CD14-positive monocyte (primary cell): Measurements from ENCODE around the gene ZSCAN5B. TPM values are rescaled to one million over a fixed set of nuclear protein-coding genes. Genes with fewer than 3 reads are reported as not detected.

Experiments used
- DNase-seq, 3 donors: peaks; one replicate each; pipeline ENCODE4 v3.0.0-alpha.2; 2011 to 2022
- H2AFZ ChIP-seq: 2 replicates; pipeline ENCODE4 v1.6.0; 2012; ENCODE audit warnings: mild to moderate bottlenecking, low read depth, low read length, inconsistent platforms; ENCODE audit not compliant: insufficient read depth, poor library complexity, severe bottlenecking
- H3K27ac ChIP-seq, 2 donors: 1 replicate in 1 of 2; 2 replicates in 1 of 2; pipeline ENCODE4 v1.5.1; 2012 to 2013; ENCODE audit warnings: low read length in 2 of 2, control low read depth in 1 of 2, inconsistent platforms in 1 of 2, low read depth in 1 of 2, mild to moderate bottlenecking in 1 of 2
- H3K27me3 ChIP-seq, 2 donors: one replicate each; pipeline versions ENCODE4 v1.6.0 to v1.6.1; 2011 to 2013; ENCODE audit warnings: low read length in 2 of 2; ENCODE audit not compliant: control insufficient read depth in 2 of 2, insufficient read depth in 2 of 2
- H3K36me3 ChIP-seq, 2 donors: replicated peaks in 1 of 2; 1 replicate in 1 of 2; 2 replicates in 1 of 2; pipeline versions ENCODE4 v1.5.1 to v1.6.1; 2012 to 2013; ENCODE audit warnings: low read length in 2 of 2, control low read depth in 1 of 2, inconsistent platforms in 1 of 2, mild to moderate bottlenecking in 1 of 2; ENCODE audit not compliant: insufficient read depth in 2 of 2, control insufficient read depth in 1 of 2
- H3K4me1 ChIP-seq, 2 donors: 1 replicate in 1 of 2; 2 replicates in 1 of 2; pipeline versions ENCODE4 v1.5.1 to v1.6.1; 2012 to 2013; ENCODE audit warnings: low read length in 2 of 2, control low read depth in 1 of 2, inconsistent platforms in 1 of 2, mild to moderate bottlenecking in 1 of 2, moderate library complexity in 1 of 2; ENCODE audit not compliant: insufficient read depth in 2 of 2, control insufficient read depth in 1 of 2
- H3K4me2 ChIP-seq: replicated peaks from 2 replicates; pipeline ENCODE3; 2012; ENCODE audit warnings: low read length, moderate library complexity, mild to moderate bottlenecking; ENCODE audit not compliant: poor library complexity, severe bottlenecking; ENCODE audit errors: extremely low read depth
- H3K4me3 ChIP-seq, 3 experiments: fragments of 200-600 bp in 1 of 3; sonication (generic) in 1 of 3; replicated peaks in 1 of 3; 1 replicate in 2 of 3; 2 replicates in 1 of 3; pipeline ENCODE4 v1.5.1; 2011 to 2013; ENCODE audit warnings: low read length in 3 of 3, mild to moderate bottlenecking in 3 of 3, control low read depth in 2 of 3, low read depth in 2 of 3, inconsistent platforms in 1 of 3, moderate library complexity in 1 of 3
- H3K79me2 ChIP-seq: 2 replicates; pipeline ENCODE4 v1.6.0; 2012; ENCODE audit warnings: mild to moderate bottlenecking, control low read depth, inconsistent platforms, low read length, moderate library complexity; ENCODE audit not compliant: insufficient read depth
- H3K9ac ChIP-seq: 2 replicates; pipeline ENCODE4 v1.6.0; 2017; ENCODE audit warnings: low read length, mild to moderate bottlenecking; ENCODE audit not compliant: insufficient read depth, poor library complexity, severe bottlenecking
- H3K9me3 ChIP-seq, 2 donors: replicated peaks in 1 of 2; 1 replicate in 1 of 2; 2 replicates in 1 of 2; pipeline versions ENCODE4 v1.5.1 to v1.6.1; 2012 to 2013; ENCODE audit warnings: low read length in 2 of 2, control low read depth in 1 of 2; ENCODE audit not compliant: control insufficient read depth in 1 of 2, insufficient read depth in 1 of 2
- H4K20me1 ChIP-seq: 2 replicates; pipeline ENCODE4 v1.6.0; 2012; ENCODE audit warnings: mild to moderate bottlenecking, low read length, control low read depth, moderate library complexity; ENCODE audit not compliant: insufficient read depth
- H3K27ac Mint-ChIP-seq, 7 donors: one replicate each; pipeline ENCODE4 v1.8.0; 2020; ENCODE audit warnings: mild to moderate bottlenecking in 7 of 7, mixed read lengths in 7 of 7, moderate library complexity in 6 of 7, inconsistent platforms in 2 of 7
- H3K27me3 Mint-ChIP-seq, 3 donors: one replicate each; pipeline ENCODE4 v1.8.0; 2021 to 2022; ENCODE audit warnings: low read depth in 3 of 3, mild to moderate bottlenecking in 3 of 3, mixed read lengths in 3 of 3, moderate library complexity in 3 of 3, inconsistent platforms in 1 of 3
- H3K36me3 Mint-ChIP-seq, 2 donors: one replicate each; pipeline ENCODE4 v1.8.0; 2020; ENCODE audit warnings: mixed read lengths in 2 of 2, inconsistent platforms in 1 of 2, mild to moderate bottlenecking in 1 of 2
- H3K4me1 Mint-ChIP-seq: one replicate; pipeline ENCODE4 v1.8.0; 2020; ENCODE audit warnings: mild to moderate bottlenecking, mixed read lengths
- H3K4me3 Mint-ChIP-seq, 2 donors: one replicate each; pipeline ENCODE4 v1.8.0; 2020; ENCODE audit warnings: mild to moderate bottlenecking in 2 of 2, mixed read lengths in 2 of 2, moderate library complexity in 1 of 2
- H3K9me3 Mint-ChIP-seq, 7 donors: one replicate each; pipeline ENCODE4 v1.8.0; 2020 to 2022; ENCODE audit warnings: mixed read lengths in 7 of 7, mild to moderate bottlenecking in 6 of 7, moderate library complexity in 6 of 7, inconsistent platforms in 2 of 7
- WGBS: methylation state at CpG from one replicate; pipeline ENCODE4 v1.1.5; 2013; ENCODE audit warnings: missing lambda C conversion rate; ENCODE audit not compliant: insufficient coverage; 5-methylcytosine and 5-hydroxymethylcytosine counted together
- intact Hi-C, 2 donors: fragments of 100-400 bp; cut with micrococcal nuclease; formaldehyde crosslinking; loops; one replicate each; pipeline versions ENCODE4 v1.15.0 to v1.15.1; 2023
- polyA plus RNA-seq, 3 donors: library from polyadenylated mRNA; depleted of rRNA in 1 of 3; unstranded in 2 of 3; stranded (reverse) in 1 of 3; fragments of 300-500 nt in 2 of 3; fragments of >200 nt in 1 of 3; fragmentation: Illumina TruSeq in 2 of 3; gene quantifications; 1 replicate in 2 of 3; 2 replicates in 1 of 3; pipeline ENCODE4 v1.2.3, GENCODE V29; 2012 to 2021
- TF ChIP-seq, protein P1 (sequence below): fragments of 200-600 bp; IDR thresholded peaks from one replicate; pipeline ENCODE4 v1.8.0; 2022; ENCODE audit warnings: antibody characterized with exemption, mild to moderate bottlenecking

The ZSCAN5B gene
- polyA plus RNA-seq, 3 donors = not detected

DNA sequence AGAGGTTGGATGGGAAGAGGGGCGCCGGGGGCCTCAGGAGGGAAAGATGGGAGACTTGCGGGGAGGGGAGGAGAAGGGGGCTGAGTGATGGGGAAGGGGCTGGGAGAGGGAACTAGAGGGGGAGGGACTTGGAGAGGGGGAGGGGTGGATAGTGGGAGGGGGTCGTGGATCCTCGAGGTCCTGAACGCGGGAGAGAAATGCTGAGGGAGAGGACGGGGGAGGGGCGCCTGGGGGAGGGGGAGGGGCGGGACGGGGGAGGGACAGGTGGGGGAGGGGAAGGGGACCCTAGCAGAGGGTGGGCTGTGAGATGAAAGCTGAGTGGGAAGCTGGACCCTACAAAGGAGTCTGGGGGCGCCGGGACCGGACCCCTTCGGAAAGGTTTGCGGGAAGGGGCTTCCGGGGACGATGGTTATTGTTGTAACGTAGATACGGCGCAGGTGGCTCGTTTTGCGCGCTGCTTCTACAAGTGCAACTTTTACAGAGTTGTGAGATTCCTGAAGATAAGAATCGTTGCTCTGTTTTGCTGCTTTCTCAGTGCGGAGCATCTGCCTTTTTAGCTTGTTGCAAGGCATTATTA is 56.1 kb downstream of the ZSCAN5B start:
- H2AFZ ChIP-seq = peak overlapping the region; percentile 84
- DNase-seq = no peak
- H3K27me3 ChIP-seq = no peaks in the 10 kb centered on the region
- H3K36me3 ChIP-seq = no peaks in the 10 kb centered on the region
- TF ChIP-seq, protein P1, sequence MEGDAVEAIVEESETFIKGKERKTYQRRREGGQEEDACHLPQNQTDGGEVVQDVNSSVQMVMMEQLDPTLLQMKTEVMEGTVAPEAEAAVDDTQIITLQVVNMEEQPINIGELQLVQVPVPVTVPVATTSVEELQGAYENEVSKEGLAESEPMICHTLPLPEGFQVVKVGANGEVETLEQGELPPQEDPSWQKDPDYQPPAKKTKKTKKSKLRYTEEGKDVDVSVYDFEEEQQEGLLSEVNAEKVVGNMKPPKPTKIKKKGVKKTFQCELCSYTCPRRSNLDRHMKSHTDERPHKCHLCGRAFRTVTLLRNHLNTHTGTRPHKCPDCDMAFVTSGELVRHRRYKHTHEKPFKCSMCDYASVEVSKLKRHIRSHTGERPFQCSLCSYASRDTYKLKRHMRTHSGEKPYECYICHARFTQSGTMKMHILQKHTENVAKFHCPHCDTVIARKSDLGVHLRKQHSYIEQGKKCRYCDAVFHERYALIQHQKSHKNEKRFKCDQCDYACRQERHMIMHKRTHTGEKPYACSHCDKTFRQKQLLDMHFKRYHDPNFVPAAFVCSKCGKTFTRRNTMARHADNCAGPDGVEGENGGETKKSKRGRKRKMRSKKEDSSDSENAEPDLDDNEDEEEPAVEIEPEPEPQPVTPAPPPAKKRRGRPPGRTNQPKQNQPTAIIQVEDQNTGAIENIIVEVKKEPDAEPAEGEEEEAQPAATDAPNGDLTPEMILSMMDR = no peak
- H3K4me2 ChIP-seq = peak overlapping the region; percentile 97
- no peaks in the 10 kb centered on the region for H4K20me1 ChIP-seq
- 1% methylated on average over 14 of the region's 26 CpGs for WGBS
- H3K4me1 Mint-ChIP-seq = peaks cover 52% of the 10 kb centered on the region
- H3K4me3 Mint-ChIP-seq = peak overlapping the region; percentile 85 to 91
- H3K36me3 Mint-ChIP-seq = peaks cover 0 to 3% of the 10 kb centered on the region in 2 donors
- H3K27ac ChIP-seq = peak overlapping the region in 1 of 2 donors; percentile 84
- peak overlapping the region; percentile 70 for H3K9ac ChIP-seq
- H3K79me2 ChIP-seq = peaks cover 6% of the 10 kb centered on the region
- peaks cover 39% of the 10 kb centered on the region in 2 donors for H3K4me1 ChIP-seq
- H3K9me3 ChIP-seq = no peaks in the 10 kb centered on the region
- intact Hi-C loops = loop anchor here (2.0 kb wide), 1 partner anchor 21 kb away; the partner anchor contains the start of gene ZNF787 (in 2 of the 2)
- no peaks in the 10 kb centered on the region for H3K27me3 Mint-ChIP-seq
- H3K27ac Mint-ChIP-seq = peak overlapping the region in 4 of 7 donors; percentile 91 to 95 (median 94)
- no peaks in the 10 kb centered on the region for H3K9me3 Mint-ChIP-seq
- peak overlapping the region; percentile 32 to 94 (median 79) for H3K4me3 ChIP-seq

GRCh38 chr19:56140583-56141416 is 56.8 kb downstream of the ZSCAN5B start, which contains the start of gene ZNF444:
Gene ZNF444 (plus strand): TSS chr19:56141287. CDS start chr19:56146912, 5,625 bp downstream.
- WGBS = under 1% methylated on average over 53 of the region's 56 CpGs
- intact Hi-C loops = loop anchor here (2.0 kb wide), 1 partner anchor 20 kb away; the partner anchor contains the start of gene ZNF787 (in 2 of the 2)
- peak within 1 kb of the TSS; percentile 43 to 94 (median 79) for H3K4me3 ChIP-seq
- no peaks in the 10 kb centered on the region for H3K9me3 ChIP-seq
- Mint-ChIP-seq H3K27ac (peak within 1 kb of the TSS; percentile 89 to 95 (median 93)), H3K4me1 (peaks cover 52% of the 10 kb centered on the region), H3K27me3 (no peaks in the 10 kb centered on the region), H3K9me3 (no peaks in the 10 kb centered on the region), H3K36me3 (no peaks in the 10 kb centered on the region), H3K4me3 (peak within 1 kb of the TSS; percentile 85 to 91)
- DNase-seq = peak; percentile 99
- H3K4me1 ChIP-seq = peaks cover 39% of the 10 kb centered on the region in 2 donors
- no peaks in the 10 kb centered on the region for H4K20me1 ChIP-seq
- H3K4me2 ChIP-seq = peak within 1 kb of the TSS; percentile 97
- peak within 1 kb of the TSS; percentile 84 for H2AFZ ChIP-seq
- peaks cover 6% of the 10 kb centered on the region for H3K79me2 ChIP-seq
- peak within 1 kb of the TSS; percentile 81 to 84 for H3K27ac ChIP-seq
- peak within 1 kb of the TSS; percentile 70 for H3K9ac ChIP-seq
- no peaks in the 10 kb centered on the region for H3K27me3 ChIP-seq
- H3K36me3 ChIP-seq = no peaks in the 10 kb centered on the region
- TF ChIP-seq, protein P1 = no peak
